Peyer's patch (tissue), 4 donors: Measurements from ENCODE around the gene STON2. TPM values are rescaled to one million over a fixed set of nuclear protein-coding genes. Genes with fewer than 3 reads are reported as not detected.
A peak's percentile ranks its signal among the peaks of the same experiment; 100 is the strongest.
"Not testable (repeated sequence)": the region's sequence is repeated elsewhere in the genome, so short reads cannot be mapped to it uniquely, and the experiment has no call there.

Source experiments
- DNase-seq, 3 donors: peaks; one replicate each; pipeline ENCODE4 v3.0.0-alpha.2; 2017 to 2019
- H3K27ac ChIP-seq, 4 donors: fragments of 200-600 bp; sonication (generic); one replicate each; pipeline ENCODE4 v1.5.1; 2016 to 2019
- H3K27me3 ChIP-seq, 2 donors: fragments of 200-600 bp; sonication (generic); one replicate each; pipeline ENCODE4 v1.5.1; 2019
- H3K36me3 ChIP-seq, 3 donors: fragments of 200-600 bp; sonication (generic); one replicate each; pipeline ENCODE4 v1.5.1; 2016 to 2019
- H3K4me1 ChIP-seq, 4 donors: fragments of 200-600 bp; sonication (generic); one replicate each; pipeline ENCODE4 v1.5.1; 2016 to 2019
- H3K4me3 ChIP-seq, 4 donors: fragments of 200-600 bp; sonication (generic); 1 replicate in 3 of 4; 2 replicates in 1 of 4; pipeline ENCODE4 v1.5.1; 2016 to 2019; ENCODE audit warnings: mild to moderate bottlenecking in 1 of 4
- H3K9me3 ChIP-seq, 4 donors: fragments of 200-600 bp; sonication (generic); one replicate each; pipeline ENCODE4 v1.5.1; 2016 to 2019; ENCODE audit warnings: mild to moderate bottlenecking in 1 of 4
- POLR2A ChIP-seq, 2 donors: fragments of 450-650 bp; IDR thresholded peaks; one replicate each; pipeline ENCODE4 v1.5.1; 2017; ENCODE audit warnings: antibody characterized with exemption in 2 of 2, mild to moderate bottlenecking in 2 of 2, moderate library complexity in 2 of 2
- total RNA-seq, 4 donors: library from RNA; depleted of rRNA; stranded (reverse); fragments of >200 nt; gene quantifications; one replicate each; pipeline ENCODE4 v1.1.0, GENCODE V29; 2016
- TF ChIP-seq, protein P1 (sequence below), 6 experiments: fragments of 450-650 bp in 4 of 6; fragments of 200-600 bp in 2 of 6; sonication (generic) in 1 of 6; IDR thresholded peaks; one replicate each; pipeline ENCODE4 v1.5.1; 2017 to 2019; ENCODE audit warnings: antibody characterized with exemption in 6 of 6, mild to moderate bottlenecking in 3 of 6, moderate library complexity in 1 of 6

Gene STON2
- total RNA-seq, 4 donors from 2014 or later, result 6.3 to 25.3 (median 13.9) TPM

GRCh38 chr14:81430235-81430634 is 30.1 kb upstream of the STON2 start:
- Histone ChIP-seq H3K4me3 (no peak overlapping the region), H3K4me1 (peaks cover 0 to 2% (median 0%) of the 10 kb centered on the region in 4 donors), H3K27me3 (no peaks in the 10 kb centered on the region), H3K27ac (no peak overlapping the region), H3K9me3 (no peaks in the 10 kb centered on the region), H3K36me3 (no peaks in the 10 kb centered on the region)
- TF ChIP-seq, protein P1, sequence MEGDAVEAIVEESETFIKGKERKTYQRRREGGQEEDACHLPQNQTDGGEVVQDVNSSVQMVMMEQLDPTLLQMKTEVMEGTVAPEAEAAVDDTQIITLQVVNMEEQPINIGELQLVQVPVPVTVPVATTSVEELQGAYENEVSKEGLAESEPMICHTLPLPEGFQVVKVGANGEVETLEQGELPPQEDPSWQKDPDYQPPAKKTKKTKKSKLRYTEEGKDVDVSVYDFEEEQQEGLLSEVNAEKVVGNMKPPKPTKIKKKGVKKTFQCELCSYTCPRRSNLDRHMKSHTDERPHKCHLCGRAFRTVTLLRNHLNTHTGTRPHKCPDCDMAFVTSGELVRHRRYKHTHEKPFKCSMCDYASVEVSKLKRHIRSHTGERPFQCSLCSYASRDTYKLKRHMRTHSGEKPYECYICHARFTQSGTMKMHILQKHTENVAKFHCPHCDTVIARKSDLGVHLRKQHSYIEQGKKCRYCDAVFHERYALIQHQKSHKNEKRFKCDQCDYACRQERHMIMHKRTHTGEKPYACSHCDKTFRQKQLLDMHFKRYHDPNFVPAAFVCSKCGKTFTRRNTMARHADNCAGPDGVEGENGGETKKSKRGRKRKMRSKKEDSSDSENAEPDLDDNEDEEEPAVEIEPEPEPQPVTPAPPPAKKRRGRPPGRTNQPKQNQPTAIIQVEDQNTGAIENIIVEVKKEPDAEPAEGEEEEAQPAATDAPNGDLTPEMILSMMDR (IDR thresholded peaks at IDR 0.05), result no peak
- no peak for TF ChIP-seq POLR2A (IDR thresholded peaks at IDR 0.05)
- DNase-seq, result no peak

GRCh38 chr14:81429749-81430148 is 29.6 kb upstream of the STON2 start:
- DNase-seq, H3K4me3 ChIP-seq: not testable (repeated sequence)

GRCh38 chr14:81429028-81429427 is 28.9 kb upstream of the STON2 start:
- no peak for DNase-seq
- Histone ChIP-seq H3K9me3 (no peaks in the 10 kb centered on the region), H3K4me3 (no peak overlapping the region), H3K27me3 (no peaks in the 10 kb centered on the region), H3K27ac (no peak overlapping the region), H3K4me1 (no peaks in the 10 kb centered on the region), H3K36me3 (no peaks in the 10 kb centered on the region)
- TF ChIP-seq POLR2A (IDR thresholded peaks at IDR 0.05), result no peak
- TF ChIP-seq, protein P1 (IDR thresholded peaks at IDR 0.05), result no peak

More at GRCh38 chr14:81429749-81430148, 29.6 kb upstream of the STON2 start:
- H3K27me3 ChIP-seq, H3K9me3 ChIP-seq, H3K27ac ChIP-seq, H3K36me3 ChIP-seq, H3K4me1 ChIP-seq: not testable (repeated sequence)

GRCh38 chr14:81427348-81428058 is 27.4 kb upstream of the STON2 start:
- H3K27ac ChIP-seq, result no peak overlapping the region

GRCh38 chr14:81423504-81423903 is 23.4 kb upstream of the STON2 start:
- H3K27me3 ChIP-seq, result no peaks in the 10 kb centered on the region
- no peak overlapping the region for H3K4me3 ChIP-seq
- no peak for TF ChIP-seq POLR2A (IDR thresholded peaks at IDR 0.05)
- TF ChIP-seq, protein P1 (IDR thresholded peaks at IDR 0.05), result no peak
- no peaks in the 10 kb centered on the region for H3K9me3 ChIP-seq
- no peaks in the 10 kb centered on the region for H3K36me3 ChIP-seq
- DNase-seq, result no peak
- no peaks in the 10 kb centered on the region for H3K4me1 ChIP-seq
- H3K27ac ChIP-seq, result peak overlapping the region in 2 of 4 donors; percentile 6 to 10

More at GRCh38 chr14:81427348-81428058, 27.4 kb upstream of the STON2 start:
- Histone ChIP-seq H3K4me3 (no peak overlapping the region), H3K4me1 (no peaks in the 10 kb centered on the region), H3K9me3 (no peaks in the 10 kb centered on the region), H3K27me3 (no peaks in the 10 kb centered on the region), H3K36me3 (no peaks in the 10 kb centered on the region)
- no peak for TF ChIP-seq POLR2A (IDR thresholded peaks at IDR 0.05)
- TF ChIP-seq, protein P1 (IDR thresholded peaks at IDR 0.05), result no peak
- no peak for DNase-seq

- no peak for DNase-seq
- no peaks in the 10 kb centered on the region for H3K36me3 ChIP-seq
- no peaks in the 10 kb centered on the region for H3K9me3 ChIP-seq
- H3K27ac ChIP-seq, result no peak overlapping the region
- no peak overlapping the region for H3K4me3 ChIP-seq
- TF ChIP-seq, protein P1 (IDR thresholded peaks at IDR 0.05), result no peak
- TF ChIP-seq POLR2A (IDR thresholded peaks at IDR 0.05), result no peak
- no peaks in the 10 kb centered on the region for H3K27me3 ChIP-seq
- no peaks in the 10 kb centered on the region for H3K4me1 ChIP-seq
Observed at GRCh38 chr14:81418057-81418790, 18.1 kb upstream of the STON2 start.
